LNCAP (cell line): Measurements from ENCODE around the gene PPP1R13B.

Experiments used
- TF ChIP-seq, protein P1 (sequence below): fragments of 450-650 bp; IDR thresholded peaks from 2 replicates; pipeline ENCODE4 v1.5.1; 2017; ENCODE audit warnings: mild to moderate bottlenecking

The PPP1R13B gene

DNA sequence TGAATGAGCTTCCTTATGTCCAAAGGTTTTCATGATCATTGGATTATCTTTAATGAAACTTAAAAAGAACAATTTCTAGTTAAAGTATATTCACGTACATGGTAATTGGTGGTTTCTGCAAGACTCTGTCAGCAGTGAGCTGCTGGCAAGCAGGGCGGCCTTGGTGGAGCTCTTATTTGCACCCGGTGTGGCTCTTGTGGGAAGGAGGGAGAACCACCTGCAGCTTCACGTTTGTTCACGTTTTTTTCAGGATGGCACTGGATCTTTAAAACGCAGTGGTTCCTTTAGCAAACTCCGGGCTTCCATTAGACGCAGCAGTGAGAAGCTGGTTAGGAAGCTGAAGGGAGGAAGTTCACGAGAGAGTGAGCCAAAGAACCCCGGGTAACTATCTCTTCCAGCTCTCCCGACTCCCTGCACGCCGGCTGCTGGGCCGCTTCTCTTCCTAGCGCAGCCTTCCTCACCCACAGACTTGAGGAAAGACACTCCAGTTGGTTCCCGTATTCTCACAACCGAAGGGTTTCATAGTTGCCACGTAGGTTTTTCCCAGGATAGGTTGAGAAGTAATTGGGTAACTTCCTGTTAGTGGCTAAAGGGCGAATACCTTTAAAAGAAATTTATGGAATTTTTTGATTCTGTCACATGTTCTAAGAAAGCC lies 160.4 kb downstream of the PPP1R13B start:
- TF ChIP-seq, protein P1, sequence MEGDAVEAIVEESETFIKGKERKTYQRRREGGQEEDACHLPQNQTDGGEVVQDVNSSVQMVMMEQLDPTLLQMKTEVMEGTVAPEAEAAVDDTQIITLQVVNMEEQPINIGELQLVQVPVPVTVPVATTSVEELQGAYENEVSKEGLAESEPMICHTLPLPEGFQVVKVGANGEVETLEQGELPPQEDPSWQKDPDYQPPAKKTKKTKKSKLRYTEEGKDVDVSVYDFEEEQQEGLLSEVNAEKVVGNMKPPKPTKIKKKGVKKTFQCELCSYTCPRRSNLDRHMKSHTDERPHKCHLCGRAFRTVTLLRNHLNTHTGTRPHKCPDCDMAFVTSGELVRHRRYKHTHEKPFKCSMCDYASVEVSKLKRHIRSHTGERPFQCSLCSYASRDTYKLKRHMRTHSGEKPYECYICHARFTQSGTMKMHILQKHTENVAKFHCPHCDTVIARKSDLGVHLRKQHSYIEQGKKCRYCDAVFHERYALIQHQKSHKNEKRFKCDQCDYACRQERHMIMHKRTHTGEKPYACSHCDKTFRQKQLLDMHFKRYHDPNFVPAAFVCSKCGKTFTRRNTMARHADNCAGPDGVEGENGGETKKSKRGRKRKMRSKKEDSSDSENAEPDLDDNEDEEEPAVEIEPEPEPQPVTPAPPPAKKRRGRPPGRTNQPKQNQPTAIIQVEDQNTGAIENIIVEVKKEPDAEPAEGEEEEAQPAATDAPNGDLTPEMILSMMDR, result no peak

DNA sequence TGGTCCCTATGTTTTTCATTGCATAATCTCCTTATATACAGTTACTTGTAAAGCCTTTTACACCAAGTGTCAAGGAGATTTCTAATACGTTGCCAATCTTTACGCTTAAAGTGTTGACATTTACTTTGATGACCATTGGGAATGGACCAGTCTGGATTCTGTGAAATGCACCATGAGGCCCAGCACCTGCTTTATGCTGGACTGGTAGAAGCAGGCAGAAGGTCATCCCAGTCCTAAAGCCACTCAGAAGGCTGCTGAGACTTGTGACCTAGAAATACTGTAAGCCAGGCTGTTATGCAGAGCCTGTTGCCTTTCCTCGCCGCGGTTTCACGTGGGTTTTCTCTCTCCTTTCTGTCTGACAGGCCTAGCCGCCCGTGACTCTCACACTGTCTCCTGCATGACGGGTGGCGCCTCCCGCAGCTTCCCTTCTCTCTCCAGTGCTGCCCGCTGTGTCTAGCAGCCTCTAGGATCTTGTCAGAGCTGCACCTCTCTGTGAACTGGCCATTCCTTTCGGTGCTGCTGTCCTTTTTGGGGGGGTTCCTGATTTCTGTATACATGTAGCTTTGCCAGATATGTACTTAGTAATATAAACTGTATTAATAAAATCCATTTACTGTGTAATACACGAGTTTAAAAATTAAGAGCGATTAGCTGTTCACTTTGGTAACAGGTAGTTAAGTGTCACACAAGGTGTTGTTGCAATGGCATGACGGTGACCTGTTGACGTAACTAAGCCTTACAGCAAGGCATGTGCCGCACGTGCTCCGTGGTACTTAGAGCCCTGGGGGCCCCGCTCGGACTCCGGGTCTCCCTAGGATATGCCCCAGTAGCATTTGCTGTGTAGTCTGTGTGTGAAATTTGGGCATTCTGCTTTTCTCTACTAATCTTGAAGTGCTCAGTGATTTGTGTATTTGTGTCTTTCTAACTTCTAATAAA lies 161.8 kb downstream of the PPP1R13B start:
- TF ChIP-seq, protein P1, result no peak

DNA sequence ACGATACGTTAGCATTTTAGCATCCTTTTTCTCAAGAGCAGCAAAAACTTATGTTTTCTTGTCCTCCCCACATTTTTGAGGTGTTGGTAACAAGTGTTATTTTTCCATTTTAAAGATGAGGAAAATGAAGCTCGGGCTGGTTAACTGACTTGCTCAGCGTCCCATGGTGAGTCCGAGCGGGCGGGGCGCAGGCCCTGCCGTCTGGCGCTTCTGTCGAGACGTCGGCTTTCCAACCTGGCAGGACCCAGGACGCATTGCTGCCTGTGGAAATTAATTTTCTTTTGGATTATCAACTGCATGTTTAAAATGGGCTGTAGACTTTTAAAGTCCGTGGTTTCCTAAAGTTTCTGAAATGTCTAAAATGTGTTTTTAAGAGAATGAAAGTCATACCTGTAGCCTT lies 162.5 kb downstream of the PPP1R13B start:
- TF ChIP-seq, protein P1, result no peak

DNA sequence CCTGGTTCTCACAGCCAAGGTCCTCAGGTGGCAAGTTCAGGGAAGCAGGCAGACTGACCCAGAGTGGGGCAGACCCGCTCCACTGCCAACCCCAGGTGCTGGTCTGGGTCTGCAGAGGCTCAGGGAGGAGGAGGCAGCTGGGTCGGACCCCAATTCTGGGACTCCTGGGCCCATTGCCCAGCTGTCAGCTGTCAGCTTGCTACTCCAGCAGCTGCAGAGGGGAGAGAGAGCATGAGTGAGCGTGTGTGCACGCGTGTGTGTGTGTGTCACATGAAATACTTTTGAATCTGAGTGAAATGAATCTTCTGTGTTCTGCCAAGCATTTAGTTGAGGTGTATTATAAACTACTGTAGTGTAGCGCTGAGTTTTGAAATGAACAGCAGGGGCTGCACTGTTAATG lies 162.9 kb downstream of the PPP1R13B start:
- TF ChIP-seq, protein P1, result no peak
